HG03103 (cell line): ENCODE data around the gene ZNF575.
"Not testable (repeated sequence)": the region's sequence is repeated elsewhere in the genome, so short reads cannot be mapped to it uniquely, and the experiment has no call there.

ENCODE experiments used
- ATAC-seq: cut with Tn5 transposase; IDR thresholded peaks from one replicate; pipeline ENCODE4 v1.9.1; 2021; ENCODE audit warnings: low read depth; ENCODE audit not compliant: unreplicated experiment

The ZNF575 gene

DNA sequence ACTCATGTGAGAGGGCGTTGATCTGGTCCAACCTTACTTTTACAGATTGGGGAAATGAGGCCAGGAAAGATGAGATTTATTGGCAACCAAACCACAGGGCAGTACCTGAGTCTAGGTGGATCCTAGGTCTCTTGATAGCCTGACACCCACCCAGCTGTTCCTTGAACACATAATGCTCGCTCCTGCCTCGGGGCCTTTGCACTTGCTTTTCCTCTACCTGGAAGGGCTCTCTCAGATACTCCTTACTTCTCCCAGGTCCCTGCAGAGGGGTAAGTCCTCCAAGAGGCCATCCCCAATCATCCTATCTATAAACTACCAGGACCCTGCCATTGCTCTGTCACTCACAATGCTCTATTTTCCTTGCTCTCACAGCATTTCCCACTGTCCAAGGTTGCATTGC is 7.4 kb downstream of the ZNF575 start:
- ATAC-seq = no peak

DNA sequence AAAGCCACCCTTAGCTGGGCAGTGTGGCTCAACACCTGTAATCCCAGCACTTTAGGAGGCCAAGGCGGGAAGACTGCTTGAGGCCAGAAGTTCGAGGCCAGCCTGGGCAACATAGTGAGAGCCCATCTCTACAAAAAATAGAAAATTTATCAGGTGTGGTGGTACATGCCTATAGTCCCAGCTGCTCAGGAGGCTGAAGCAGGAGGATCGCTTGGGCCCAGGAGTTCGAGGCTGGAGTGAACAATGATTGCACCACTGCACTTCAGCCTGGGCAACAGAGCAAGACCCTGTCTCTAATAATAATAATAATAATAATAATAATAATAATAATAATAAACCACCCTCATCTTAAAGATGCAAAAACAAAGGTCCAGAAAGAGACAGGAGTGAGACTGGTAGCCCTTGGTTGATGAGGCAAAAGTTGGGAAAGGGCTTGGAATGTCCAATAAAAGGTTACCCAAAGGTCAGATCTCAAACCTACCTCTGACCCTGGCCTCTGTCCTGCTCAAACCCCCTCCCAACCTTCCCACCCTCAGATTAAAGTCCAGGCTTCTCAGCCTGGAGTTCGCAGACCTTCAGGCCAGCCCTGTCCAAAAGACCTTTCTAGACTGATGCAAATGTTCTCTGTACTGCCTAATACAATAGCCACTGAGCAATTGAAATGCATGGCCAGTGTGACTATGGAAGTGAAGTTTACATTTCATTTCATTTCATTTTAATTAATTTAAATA is 9.1 kb downstream of the ZNF575 start:
- ATAC-seq = no peak

- no peak for ATAC-seq
These were observed 11.1 kb downstream of the ZNF575 start for GRCh38 chr19:43544077-43544476.

GRCh38 chr19:43545276-43545675 is 12.3 kb downstream of the ZNF575 start:
- ATAC-seq = no peak

DNA sequence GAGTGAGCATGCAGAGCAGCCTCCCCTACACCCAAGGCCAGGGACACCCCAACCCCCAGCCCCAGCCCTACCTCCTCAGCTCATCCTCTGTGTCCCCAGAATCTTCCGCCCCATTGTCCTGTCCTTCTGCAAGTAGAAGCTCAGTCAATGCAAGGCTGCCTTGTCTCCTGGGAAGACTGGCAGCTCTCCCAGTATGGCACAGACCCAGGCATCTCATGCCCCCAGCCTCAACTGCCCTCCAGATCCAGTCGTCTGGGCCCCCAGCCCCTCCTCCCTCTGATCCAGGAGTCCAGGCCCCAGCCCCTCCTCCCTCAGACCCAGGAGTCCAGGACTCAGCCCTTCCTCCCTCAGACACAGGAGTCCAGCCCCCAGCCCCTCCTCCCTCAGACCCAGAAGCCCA is 13.0 kb downstream of the ZNF575 start:
- no peak for ATAC-seq

- no peak for ATAC-seq
These were observed 13.6 kb downstream of the ZNF575 start for GRCh38 chr19:43546581-43546980.

GRCh38 chr19:43547926-43548325 is 14.9 kb downstream of the ZNF575 start:
- ATAC-seq = not testable (repeated sequence)

GRCh38 chr19:43548706-43549105 is 15.7 kb downstream of the ZNF575 start:
- ATAC-seq = no peak

DNA sequence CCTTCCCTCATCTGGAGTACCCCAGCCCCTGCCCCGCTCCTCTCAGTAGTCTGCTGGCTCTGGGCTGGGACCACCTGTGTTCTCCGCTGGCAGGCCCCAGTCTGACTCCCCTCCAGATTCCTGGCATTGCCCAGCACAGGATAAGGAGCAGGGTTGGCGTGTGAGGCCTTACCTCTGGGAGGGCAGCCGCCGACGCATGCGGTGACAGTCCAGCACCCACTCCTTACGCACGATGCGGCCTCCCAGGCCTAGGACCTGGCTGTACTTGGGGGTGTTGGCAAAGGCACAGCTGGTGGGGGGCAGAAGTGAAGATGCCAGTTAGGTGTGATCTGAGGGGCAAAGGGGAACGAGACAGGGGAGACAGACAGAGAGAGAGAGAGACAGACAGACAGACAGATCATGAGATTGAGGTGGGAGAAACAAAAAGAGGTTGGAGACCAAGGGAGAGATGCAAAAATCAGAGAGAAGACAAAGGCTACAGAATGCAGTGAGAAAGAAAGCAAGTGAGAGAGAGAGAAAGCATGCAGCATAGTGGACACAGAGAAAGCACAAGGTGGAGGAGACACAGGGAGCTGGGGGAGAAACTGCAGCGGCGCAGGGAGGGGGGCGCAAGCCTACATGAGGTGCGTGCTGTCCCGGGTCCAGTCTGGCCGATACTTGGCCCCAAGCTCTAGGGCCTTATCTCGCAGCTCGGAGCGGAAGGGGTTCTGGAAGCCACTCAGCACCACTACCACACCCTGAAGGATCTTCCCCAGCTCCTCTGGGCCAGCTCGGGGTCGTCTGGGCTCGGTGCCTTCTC is 18.6 kb downstream of the ZNF575 start:
- ATAC-seq = no peak

DNA sequence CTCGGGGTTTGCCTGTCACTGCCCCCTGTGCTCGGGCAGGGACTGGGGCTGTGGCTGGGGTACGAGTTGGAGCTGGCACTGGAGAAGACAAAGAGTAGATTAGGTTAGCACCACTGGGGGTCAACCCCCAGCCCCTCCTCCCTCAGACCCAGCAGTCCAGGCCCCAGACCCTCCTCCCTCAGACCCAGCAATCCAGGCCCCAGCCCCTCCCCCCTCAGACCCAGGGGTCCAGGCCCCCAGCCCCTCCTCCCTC is 19.1 kb downstream of the ZNF575 start:
- no peak for ATAC-seq

- no peak for ATAC-seq
These were observed 19.6 kb downstream of the ZNF575 start for GRCh38 chr19:43552616-43553015.

DNA sequence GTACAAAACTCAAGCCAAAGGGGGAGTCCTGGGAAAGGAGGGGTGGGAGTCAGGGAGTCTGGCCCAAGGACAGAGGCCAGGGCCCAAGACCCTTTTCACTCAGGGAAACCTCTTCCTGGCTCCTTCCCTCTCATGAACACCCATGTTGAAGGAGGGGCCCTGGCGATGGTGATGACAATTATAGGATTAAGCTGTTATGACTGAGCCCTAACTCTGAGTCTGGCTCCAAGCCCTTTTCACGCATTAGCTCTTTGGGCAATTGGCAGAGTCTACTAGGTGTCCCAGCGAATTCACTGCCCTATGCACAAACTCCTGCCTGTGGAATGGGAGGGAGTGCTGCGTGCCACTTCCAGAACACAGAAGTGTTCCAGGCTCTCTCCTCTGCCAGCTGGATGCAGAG is 20.7 kb downstream of the ZNF575 start:
- ATAC-seq = no peak

GRCh38 chr19:43554317-43554895 is 21.4 kb downstream of the ZNF575 start:
- no peak for ATAC-seq

- ATAC-seq = no peak
These were observed 22.3 kb downstream of the ZNF575 start for GRCh38 chr19:43555185-43555770.

- ATAC-seq = no peak
These were observed 27.7 kb downstream of the ZNF575 start for GRCh38 chr19:43560687-43561086.

GRCh38 chr19:43561139-43561970 is 28.4 kb downstream of the ZNF575 start:
- ATAC-seq = no peak

DNA sequence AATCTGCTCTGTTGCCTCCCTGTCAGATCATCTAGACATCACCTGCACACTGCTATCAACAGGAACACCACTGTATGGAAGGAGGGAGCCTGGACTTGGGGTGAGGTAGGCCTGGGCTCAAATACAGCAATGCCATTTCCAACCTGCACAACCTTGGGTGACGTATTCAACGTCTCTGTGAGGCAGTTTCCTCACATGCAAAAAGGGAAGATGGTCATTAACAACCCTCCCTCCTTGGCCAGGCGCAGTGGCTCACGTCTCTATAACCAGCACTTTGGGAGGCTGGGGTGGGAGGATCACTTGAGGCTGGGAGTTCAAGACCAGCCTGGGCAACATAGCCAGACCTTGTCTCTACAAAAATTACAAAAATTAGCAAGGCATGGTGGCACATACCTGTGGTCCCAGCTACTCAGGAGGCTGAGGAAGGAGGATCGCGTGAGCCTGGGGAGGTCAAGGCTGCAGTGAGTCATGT is 29.3 kb downstream of the ZNF575 start:
- no peak for ATAC-seq

DNA sequence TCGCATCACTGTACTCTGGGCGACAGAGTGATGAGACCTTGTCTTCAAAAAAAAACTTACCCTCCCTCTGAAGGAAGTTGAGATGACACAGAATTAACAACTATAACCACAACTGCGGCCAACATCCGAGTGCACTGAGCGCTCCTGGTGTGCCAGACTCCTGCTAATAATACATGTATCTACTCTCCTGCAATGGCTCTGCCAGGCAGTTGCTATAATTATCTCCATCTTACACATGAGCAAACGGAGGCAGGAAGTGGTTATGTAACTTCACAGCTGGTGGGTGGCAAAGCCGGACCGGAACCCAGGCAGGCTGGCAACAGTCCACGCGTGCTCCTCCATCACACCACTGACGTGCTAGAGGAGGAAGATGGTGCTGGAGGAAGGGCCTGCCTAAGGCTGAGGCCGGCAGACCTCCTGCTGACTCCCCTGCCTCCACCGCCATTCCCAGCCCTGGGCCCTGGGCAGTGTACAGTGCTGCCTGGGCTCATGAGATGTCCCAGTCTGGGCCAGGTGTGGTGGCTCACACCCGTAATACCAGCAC is 29.8 kb downstream of the ZNF575 start:
- ATAC-seq = no peak

DNA sequence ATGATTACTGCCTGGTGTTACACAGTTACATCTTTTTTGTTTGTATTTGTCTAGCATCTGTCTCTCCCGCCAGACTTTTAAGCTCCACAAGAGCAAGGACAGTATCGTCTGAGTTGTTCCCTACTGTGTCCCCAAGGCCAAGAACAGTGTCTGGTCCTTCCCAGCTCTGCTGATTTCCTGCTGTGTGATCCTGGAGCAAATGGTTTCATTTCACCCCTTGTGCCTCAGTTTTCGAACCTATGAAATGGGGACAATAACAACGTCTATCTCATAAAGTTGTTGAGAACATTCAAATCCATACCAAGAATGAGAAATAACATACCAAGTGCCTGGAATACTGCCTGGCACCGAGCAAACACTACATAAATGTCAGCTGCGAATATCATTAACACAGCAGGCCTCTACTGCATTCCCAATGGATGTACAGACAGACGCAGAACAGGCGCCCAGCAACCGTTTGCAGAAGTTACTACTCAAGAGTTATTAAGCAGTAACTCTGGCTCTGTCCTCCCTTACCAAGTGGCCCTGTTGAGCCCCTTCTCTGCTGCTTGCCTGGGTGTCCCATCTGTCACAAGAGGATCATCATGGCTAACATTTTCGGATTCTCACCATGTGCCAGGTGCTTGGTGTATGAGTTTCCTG is 30.9 kb downstream of the ZNF575 start:
- no peak for ATAC-seq

DNA sequence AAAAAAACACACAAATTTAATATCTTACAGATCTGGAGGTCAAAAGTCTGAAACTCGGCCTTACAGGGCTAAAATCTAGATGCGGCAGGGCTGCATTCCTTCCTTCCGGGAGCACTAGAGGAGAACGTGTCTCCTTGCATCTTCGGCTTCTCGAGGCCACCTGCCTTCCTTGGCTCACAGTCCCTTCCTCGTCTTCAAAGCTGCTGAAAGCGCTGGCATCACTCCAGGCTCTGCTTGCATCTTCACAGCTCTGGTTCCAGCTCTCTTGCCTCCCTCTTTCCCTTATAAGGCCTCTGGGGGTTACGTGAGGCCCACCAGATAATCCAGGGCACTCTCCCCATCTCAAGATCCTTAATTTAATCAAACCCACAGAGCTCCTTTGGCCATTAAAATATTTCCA is 31.8 kb downstream of the ZNF575 start:
- no peak for ATAC-seq
